Activated T-helper 1 cell treated with anti-CD3 and anti-CD28 coated beads, Interleukin-12 subunit alpha, Interleukin-12 subunit beta, Interleukin-2, Interleukin-4 antibody, amounts not matched to agents 30 ng/mL and 10 ng/mL and 1 ng/mL, durations not matched to agents 14 hours and 24 hours and 36 hours (primary cell): ENCODE results near the gene MYCBPAP. TPM values are rescaled to one million over a fixed set of nuclear protein-coding genes. Genes with fewer than 3 reads are reported as not detected.

Experiments used
- DNase-seq: peaks from one replicate; pipeline ENCODE4 v3.0.0; 2021; ENCODE audit warnings: low spot score
- H3K27ac Mint-ChIP-seq: one replicate; pipeline ENCODE4 v1.8.0; 2021; ENCODE audit warnings: mild to moderate bottlenecking, mixed read lengths
- H3K27me3 Mint-ChIP-seq: one replicate; pipeline ENCODE4 v1.8.0; 2022; ENCODE audit warnings: mild to moderate bottlenecking, moderate library complexity, mixed read lengths; ENCODE audit not compliant: insufficient read depth
- H3K36me3 Mint-ChIP-seq: one replicate; pipeline ENCODE4 v1.8.0; 2021; ENCODE audit warnings: low read depth, mixed read lengths
- H3K4me1 Mint-ChIP-seq: one replicate; pipeline ENCODE4 v1.8.0; 2021; ENCODE audit warnings: low read depth, mixed read lengths
- H3K4me3 Mint-ChIP-seq: one replicate; pipeline ENCODE4 v1.8.0; 2021; ENCODE audit warnings: mild to moderate bottlenecking, moderate library complexity, mixed read lengths
- H3K9me3 Mint-ChIP-seq: one replicate; pipeline ENCODE4 v1.8.0; 2021; ENCODE audit warnings: mixed read lengths
- intact Hi-C: fragments of 100-400 bp; cut with micrococcal nuclease; formaldehyde crosslinking; loops from one replicate; pipeline ENCODE4 v1.15.1; 2024
- total RNA-seq: library from RNA; stranded (reverse); gene quantifications from 2 replicates; pipeline ENCODE4 v1.2.3, GENCODE V29; 2022

Gene MYCBPAP
- total RNA-seq, 1 donor from 2014 or later: 3.8 TPM

DNA sequence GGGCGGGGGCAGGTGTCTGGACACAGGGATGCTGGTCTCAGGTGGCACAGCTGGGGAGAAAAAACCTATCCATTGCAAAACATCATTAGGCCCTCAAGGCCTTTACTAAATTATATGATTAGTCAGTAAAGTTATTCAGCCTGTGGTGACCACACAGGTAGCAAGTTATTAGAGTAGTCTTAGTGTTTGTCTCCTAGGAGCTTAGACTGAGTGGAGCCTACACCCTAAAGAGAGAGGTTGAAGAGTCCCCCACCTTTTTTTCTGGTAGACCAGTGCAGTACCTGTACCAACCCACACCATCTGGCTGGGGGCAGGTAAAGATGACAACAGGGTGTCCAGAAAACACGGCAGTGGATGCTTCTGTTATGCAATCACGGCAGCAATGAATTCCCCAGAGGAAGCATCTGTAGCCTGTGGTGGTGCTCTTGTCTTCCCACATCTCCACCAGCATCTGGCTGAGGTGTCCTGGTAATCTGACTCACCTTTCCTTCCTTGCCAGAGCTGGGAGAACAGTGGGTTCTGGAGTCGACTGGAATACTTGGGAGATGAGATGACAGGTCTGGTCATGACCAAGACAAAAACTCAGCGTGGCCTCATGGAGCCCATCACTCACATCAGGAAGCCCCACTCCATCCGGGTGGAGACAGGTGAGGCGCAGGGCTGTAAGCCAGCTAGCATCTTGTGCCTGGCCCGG, 11.0 kb downstream of the MYCBPAP start:
- no peak overlapping the region for H3K4me3 Mint-ChIP-seq
- peaks cover 2% of the 10 kb centered on the region for H3K27me3 Mint-ChIP-seq
- intact Hi-C loops: no loop called here
- no peak overlapping the region for H3K27ac Mint-ChIP-seq
- peaks cover 2% of the 10 kb centered on the region for H3K36me3 Mint-ChIP-seq
- no peak for DNase-seq
- H3K4me1 Mint-ChIP-seq: peaks cover 13% of the 10 kb centered on the region
- no peaks in the 10 kb centered on the region for H3K9me3 Mint-ChIP-seq

DNA sequence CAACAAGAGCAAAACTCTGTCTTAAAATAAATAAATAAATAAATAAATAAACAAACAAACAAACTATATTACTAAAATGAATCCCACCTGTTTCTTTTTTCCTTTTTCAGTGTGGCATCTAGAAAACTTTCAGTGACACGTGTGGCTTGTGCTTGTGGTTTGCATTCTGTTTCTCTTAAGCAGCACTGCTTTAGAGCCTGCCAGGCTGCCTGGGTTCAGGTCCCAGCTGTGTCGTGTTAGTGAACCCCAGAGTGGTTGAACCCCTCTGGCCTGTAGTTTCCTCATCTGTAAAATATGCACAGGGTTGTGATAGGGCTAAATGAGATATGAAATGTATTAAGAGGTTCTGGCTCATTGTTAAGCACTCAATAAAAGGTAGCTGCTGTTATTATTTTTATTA, 12.2 kb downstream of the MYCBPAP start:
- H3K36me3 Mint-ChIP-seq: no peaks in the 10 kb centered on the region
- no peak overlapping the region for H3K27ac Mint-ChIP-seq
- intact Hi-C loops: no loop called here

DNA sequence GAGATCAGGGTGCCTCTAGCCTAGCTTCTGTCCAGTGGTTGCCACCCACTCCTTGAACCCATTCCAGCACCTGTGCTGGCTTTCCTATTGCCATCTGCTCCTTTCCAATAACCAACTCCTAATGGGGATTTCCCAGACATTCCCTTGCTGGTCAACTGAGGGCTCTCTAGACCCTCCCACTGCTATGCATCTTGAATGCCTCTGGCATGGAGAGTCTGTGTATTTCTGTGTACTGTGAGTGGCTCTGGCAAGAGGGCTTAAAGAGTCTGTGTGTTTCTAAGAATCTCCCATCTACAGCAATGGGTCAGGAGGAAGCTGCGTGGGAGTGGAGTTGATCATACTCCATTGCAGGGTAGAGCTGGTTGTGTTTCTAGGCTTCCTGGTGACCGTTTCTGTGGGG, 13.3 kb downstream of the MYCBPAP start:
- Mint-ChIP-seq H3K36me3 (no peaks in the 10 kb centered on the region), H3K4me1 (peaks cover 11% of the 10 kb centered on the region), H3K9me3 (no peaks in the 10 kb centered on the region), H3K27me3 (peaks cover 4% of the 10 kb centered on the region), H3K4me3 (no peak overlapping the region), H3K27ac (no peak overlapping the region)
- intact Hi-C loops: no loop called here
- no peak for DNase-seq

More for the DNA sequence above, 12.2 kb downstream of the MYCBPAP start:
- peaks cover 13% of the 10 kb centered on the region for H3K4me1 Mint-ChIP-seq
- no peaks in the 10 kb centered on the region for H3K9me3 Mint-ChIP-seq
- H3K4me3 Mint-ChIP-seq: no peak overlapping the region
- DNase-seq: no peak
- peaks cover 4% of the 10 kb centered on the region for H3K27me3 Mint-ChIP-seq

DNA sequence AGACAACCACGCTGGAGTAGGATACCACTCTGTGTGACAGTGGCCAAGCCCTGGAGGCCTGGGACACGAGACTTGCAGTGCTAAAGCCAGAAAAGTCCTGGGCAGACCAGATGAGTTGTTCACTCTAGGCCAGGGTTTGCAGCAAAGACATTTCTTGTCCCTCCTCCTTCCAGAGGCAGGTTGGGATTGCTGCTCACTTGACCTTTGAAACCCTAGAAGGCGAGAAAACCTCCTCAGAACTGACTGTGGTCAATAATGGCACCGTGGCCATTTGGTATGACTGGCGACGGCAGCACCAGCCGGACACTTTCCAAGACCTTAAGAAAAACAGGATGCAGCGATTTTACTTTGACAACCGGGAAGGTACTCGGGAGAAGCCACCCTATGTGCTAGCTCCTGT, 14.5 kb downstream of the MYCBPAP start:
- Mint-ChIP-seq H3K27me3 (peaks cover 4% of the 10 kb centered on the region), H3K27ac (no peak overlapping the region)

DNA sequence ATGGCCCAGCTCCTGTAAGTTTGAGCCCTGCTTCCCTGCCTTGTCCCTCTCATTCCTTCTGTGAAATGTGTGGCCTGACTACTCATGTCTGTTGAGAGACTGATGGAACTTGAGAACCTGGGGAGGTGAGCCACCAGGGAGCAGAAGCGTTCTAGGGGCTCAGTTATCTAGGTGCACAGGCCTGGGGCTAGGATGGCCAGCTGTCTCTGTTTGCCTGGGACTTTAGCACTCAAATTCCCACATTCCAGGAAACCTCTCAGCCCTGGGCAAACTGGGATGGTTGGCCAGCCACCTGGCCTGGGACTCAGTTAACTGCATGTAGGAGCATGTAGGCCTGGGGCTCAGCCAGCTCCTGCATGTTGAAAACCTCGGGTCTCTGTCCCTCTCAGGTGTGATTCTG, 15.0 kb downstream of the MYCBPAP start:
- Mint-ChIP-seq H3K27me3 (peaks cover 4% of the 10 kb centered on the region), H3K36me3 (no peaks in the 10 kb centered on the region), H3K4me3 (no peak overlapping the region), H3K27ac (no peak overlapping the region), H3K9me3 (no peaks in the 10 kb centered on the region), H3K4me1 (no peaks in the 10 kb centered on the region)
- no peak for DNase-seq
- intact Hi-C loops: no loop called here

More for the DNA sequence above, 14.5 kb downstream of the MYCBPAP start:
- Mint-ChIP-seq H3K4me3 (no peak overlapping the region), H3K4me1 (no peaks in the 10 kb centered on the region), H3K36me3 (no peaks in the 10 kb centered on the region), H3K9me3 (no peaks in the 10 kb centered on the region)
- DNase-seq: no peak
- intact Hi-C loops: no loop called here

DNA sequence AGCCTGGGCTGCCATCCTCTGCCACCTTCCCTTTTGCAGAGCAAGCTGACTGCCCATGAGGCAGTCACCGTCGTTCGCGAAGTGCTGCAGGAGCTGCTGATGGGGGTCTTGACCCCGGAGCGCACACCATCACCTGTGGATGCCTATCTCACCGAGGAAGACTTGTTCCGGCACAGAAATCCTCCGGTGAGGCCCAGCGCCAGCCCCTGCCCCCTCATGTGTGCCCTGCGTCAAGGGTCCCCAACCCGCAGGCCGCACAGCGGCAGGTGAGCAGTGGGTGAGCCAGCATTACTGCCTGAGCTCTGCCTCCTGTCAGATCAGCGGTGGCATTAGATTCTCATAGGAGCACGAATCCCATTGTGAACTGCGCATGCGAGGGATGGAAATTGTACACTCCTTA, 16.6 kb downstream of the MYCBPAP start:
- no peak for DNase-seq
- intact Hi-C loops: no loop called here
- Mint-ChIP-seq H3K36me3 (no peaks in the 10 kb centered on the region), H3K27me3 (peaks cover 5% of the 10 kb centered on the region), H3K27ac (no peak overlapping the region), H3K4me3 (no peak overlapping the region), H3K4me1 (no peaks in the 10 kb centered on the region), H3K9me3 (no peaks in the 10 kb centered on the region)

DNA sequence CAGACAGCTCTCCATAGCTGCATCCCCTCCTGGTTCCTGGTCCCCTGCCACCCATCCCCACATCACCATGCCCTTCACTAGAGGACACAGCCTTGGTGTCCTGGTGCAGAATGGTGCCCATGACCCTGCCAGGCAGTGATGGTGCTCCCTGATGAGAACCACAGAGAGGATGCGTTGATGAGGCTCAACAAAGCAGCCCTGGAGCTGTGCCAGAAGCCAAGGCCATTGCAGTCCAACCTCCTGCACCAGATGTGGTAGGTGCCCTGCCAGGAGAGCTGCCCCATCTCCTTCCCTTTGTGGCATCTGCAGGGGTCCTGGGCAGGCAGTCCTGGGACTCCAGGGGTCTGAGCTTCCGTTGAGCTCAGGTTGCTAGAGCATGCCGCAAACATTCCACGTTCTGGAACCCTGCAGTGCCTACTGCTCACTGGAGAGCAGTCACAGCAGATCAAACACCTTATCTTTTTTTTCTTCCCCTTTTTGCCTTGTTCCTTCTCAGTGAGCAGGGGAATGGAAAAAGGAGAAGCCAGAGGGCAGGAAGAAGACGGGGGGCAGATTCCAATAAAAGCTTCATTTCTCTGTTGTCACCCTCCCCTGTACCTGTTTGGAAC, 19.0 kb downstream of the MYCBPAP start:
- no peaks in the 10 kb centered on the region for H3K9me3 Mint-ChIP-seq
- H3K4me1 Mint-ChIP-seq: no peaks in the 10 kb centered on the region
- peaks cover 21% of the 10 kb centered on the region for H3K27me3 Mint-ChIP-seq

DNA sequence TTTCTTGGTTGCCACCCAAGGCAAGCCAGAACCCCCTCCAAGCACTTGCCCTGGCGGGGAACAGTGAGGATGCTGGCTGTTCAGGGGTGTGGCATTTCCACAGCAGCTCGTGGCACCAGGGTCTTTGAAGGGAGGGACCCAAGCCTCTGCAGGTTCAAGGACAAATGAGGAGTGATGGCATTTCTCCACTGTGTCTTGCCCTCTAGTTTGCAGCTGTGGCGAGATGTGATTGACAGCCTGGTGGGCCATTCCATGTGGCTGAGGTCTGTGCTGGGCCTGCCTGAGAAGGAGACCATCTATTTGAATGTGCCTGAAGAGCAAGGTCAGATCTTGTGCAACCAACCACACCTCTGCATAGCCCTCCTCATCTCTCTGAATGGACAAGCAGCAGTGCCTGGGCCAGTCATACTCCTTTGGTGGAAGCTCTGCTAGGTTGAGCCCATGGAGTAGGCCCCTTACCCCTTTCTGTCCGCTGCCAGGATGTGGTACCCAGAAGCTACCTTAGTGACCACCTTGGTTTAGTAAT, 19.8 kb downstream of the MYCBPAP start:
- H3K4me1 Mint-ChIP-seq: no peaks in the 10 kb centered on the region
- no peak overlapping the region for H3K27ac Mint-ChIP-seq
- H3K4me3 Mint-ChIP-seq: no peak overlapping the region
- H3K27me3 Mint-ChIP-seq: peaks cover 27% of the 10 kb centered on the region
- intact Hi-C loops: no loop called here
- no peaks in the 10 kb centered on the region for H3K36me3 Mint-ChIP-seq
- H3K9me3 Mint-ChIP-seq: no peaks in the 10 kb centered on the region
- no peak for DNase-seq

More for the DNA sequence above, 19.0 kb downstream of the MYCBPAP start:
- no peak for DNase-seq
- Mint-ChIP-seq H3K4me3 (no peak overlapping the region), H3K36me3 (no peaks in the 10 kb centered on the region), H3K27ac (no peak overlapping the region)
- intact Hi-C loops: no loop called here

DNA sequence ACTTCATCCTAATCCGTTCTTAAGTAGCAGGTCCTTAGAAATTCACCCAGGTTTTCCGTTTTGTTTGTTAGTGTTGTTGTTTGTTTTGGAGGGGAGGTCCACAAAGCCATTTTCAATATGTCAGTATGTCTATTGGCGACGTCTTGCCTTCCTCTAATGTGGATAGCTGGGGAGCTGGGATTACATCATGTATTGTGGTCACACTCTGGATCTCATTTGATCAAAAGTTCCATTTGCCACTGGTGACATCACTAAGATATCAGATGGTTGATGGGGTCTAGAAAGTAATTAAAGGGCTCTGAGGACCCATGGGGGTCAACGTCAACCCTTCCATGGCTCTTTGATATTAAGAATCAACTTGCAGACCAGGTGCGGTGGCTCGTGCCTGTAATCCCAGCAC, 21.6 kb downstream of the MYCBPAP start:
- Mint-ChIP-seq H3K27ac (no peak overlapping the region), H3K4me1 (peaks cover 4% of the 10 kb centered on the region), H3K27me3 (peaks cover 41% of the 10 kb centered on the region), H3K4me3 (no peak overlapping the region), H3K36me3 (no peaks in the 10 kb centered on the region), H3K9me3 (no peaks in the 10 kb centered on the region)
- intact Hi-C loops: no loop called here
- no peak for DNase-seq

DNA sequence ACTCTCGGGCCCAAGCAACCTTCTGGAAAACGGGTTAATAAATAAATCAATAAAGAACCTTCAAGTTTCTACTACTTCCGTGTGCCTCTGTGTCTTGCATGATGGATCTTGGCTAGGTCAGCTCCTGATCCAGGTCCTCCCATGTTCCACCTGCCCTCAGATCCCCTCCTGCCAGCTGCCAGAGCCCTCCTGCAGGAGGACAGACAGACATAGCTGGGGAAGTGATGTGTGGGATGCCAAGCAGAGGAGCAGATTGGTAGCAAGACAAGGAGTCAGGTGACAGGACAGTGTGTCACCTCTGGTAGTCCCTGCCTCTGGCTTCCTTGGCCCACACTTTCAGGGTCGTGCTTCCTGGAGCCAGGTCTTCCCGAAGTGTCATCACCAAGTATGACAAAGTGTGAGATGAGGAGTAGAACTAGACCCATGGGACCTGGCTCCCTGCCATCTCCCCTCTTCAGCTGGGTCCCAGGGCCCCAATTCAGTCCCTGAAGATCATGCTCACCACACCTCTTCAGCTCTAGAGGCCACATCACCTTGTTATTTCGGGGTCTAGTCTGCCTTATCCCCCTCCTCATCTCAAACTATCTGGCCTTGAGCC, 23.3 kb downstream of the MYCBPAP start:
- no peaks in the 10 kb centered on the region for H3K9me3 Mint-ChIP-seq
- peaks cover 47% of the 10 kb centered on the region for H3K27me3 Mint-ChIP-seq
- intact Hi-C loops: no loop called here
- H3K4me1 Mint-ChIP-seq: peaks cover 4% of the 10 kb centered on the region
- no peak overlapping the region for H3K27ac Mint-ChIP-seq
- H3K36me3 Mint-ChIP-seq: peaks cover 2% of the 10 kb centered on the region
- H3K4me3 Mint-ChIP-seq: no peak overlapping the region
- no peak for DNase-seq

DNA sequence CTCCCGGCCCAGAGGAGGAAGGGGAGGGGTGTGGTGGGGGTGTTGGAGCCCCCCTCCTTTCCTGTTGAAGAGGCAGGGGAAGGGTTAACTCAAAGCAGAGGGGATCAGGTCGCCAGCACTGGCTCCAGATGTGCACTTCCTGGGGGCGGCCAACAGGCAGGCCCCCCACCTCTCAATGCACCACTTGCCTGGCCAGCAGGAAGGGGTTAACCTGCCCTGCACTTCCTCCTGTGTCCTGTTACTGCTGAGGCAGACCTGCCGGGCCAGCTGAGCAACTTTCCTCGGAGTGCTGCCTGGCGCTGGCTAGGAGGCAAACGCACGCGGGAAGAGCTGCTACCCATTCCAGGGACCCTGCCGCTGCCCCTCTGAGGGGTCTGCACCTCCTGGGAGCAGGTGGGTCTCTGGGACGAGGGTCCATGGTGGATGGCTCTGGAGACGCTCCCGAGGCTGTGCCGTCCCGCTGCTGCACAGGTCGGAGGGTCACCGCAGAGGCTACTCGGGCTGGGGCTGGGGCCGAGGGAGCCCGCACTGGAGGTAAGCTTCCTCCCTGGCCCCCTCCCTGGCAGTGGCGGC, 24.3 kb downstream of the MYCBPAP start, which contains the start of gene EPN3:
TSS of gene EPN3 (plus strand) at position 284 of the 573 bp plus-strand sequence. CDS start 3,822 bp downstream, outside the sequence.
- peaks cover 2% of the 10 kb centered on the region for H3K36me3 Mint-ChIP-seq
- no peak within 1 kb of the TSS for H3K4me3 Mint-ChIP-seq
- H3K9me3 Mint-ChIP-seq: no peaks in the 10 kb centered on the region
- intact Hi-C loops: no loop called here
- H3K27me3 Mint-ChIP-seq: peaks cover 47% of the 10 kb centered on the region
- H3K27ac Mint-ChIP-seq: no peak within 1 kb of the TSS
- DNase-seq: no peak
- H3K4me1 Mint-ChIP-seq: peaks cover 4% of the 10 kb centered on the region

DNA sequence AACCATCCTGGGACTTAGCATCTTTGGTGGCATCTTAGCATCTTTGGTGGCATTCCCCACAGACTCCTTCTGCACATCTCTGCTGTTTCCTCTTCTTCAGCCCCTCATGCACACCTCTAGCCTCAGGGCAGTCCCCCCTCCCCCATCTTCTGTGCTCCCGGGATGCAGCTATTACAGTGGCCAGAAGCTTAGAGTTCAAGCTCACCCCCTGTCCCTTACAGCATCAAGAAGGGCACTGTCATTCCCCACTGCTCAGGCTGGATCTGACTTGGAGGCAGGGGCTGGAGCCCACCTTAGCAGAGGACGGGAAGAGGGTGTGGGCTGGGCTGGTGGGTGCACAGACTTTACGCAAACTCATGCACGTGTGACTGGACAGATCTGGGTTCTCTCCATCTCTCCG, 24.9 kb downstream of the MYCBPAP start:
- DNase-seq: no peak
- Mint-ChIP-seq H3K27ac (no peak overlapping the region), H3K27me3 (peaks cover 47% of the 10 kb centered on the region), H3K36me3 (peaks cover 2% of the 10 kb centered on the region), H3K4me3 (no peak overlapping the region), H3K9me3 (no peaks in the 10 kb centered on the region), H3K4me1 (peaks cover 4% of the 10 kb centered on the region)
- intact Hi-C loops: no loop called here

DNA sequence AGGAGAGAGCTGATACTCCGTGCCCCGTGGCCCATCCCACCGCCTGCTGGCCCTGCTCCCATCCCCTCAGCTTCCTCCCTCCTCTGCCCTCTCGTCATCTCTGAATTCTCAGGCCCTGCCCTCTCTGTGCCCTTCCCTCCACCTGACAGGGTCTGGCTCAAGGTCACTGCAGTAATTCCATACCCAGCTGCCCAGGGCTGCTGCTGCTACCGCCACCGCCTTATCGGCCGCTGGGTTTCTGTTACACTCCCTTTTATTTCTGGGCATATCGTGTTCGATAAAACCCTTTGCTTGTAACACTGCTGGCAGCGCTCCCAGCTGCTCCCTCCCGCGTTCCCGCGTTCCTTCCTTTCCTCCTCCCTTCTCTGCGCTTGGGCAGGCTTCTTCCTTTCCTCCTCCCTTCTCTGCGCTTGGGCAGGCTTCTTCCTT, 25.5 kb downstream of the MYCBPAP start:
- intact Hi-C loops: no loop called here
- DNase-seq: no peak
- Mint-ChIP-seq H3K36me3 (peaks cover 2% of the 10 kb centered on the region), H3K27me3 (peaks cover 47% of the 10 kb centered on the region), H3K27ac (no peak overlapping the region), H3K4me3 (no peak overlapping the region), H3K4me1 (peaks cover 4% of the 10 kb centered on the region), H3K9me3 (no peaks in the 10 kb centered on the region)
